NCI-H1417 treated with DMSO at 0.1 percent for 48 hours (cell line): ENCODE results near the gene NUAK2.
"Not testable (repeated sequence)": the region's sequence is repeated elsewhere in the genome, so short reads cannot be mapped to it uniquely, and the experiment has no call there.

ENCODE experiments used
- DNase-seq: peaks from one replicate; lab custom pipeline; 2025; lab: John Stamatoyannopoulos, UW

The NUAK2 gene

GRCh38 chr1:205297546-205298177 is 23.9 kb downstream of the NUAK2 start:
- DNase-seq: not testable (repeated sequence)

- no peak for DNase-seq
Observed at GRCh38 chr1:205296154-205296553, 25.4 kb downstream of the NUAK2 start.

- no peak for DNase-seq
Observed at GRCh38 chr1:205294934-205295333, 26.6 kb downstream of the NUAK2 start.

- no peak for DNase-seq
Observed at GRCh38 chr1:205294175-205294917, 27.2 kb downstream of the NUAK2 start.

- DNase-seq: no peak
Observed at GRCh38 chr1:205293350-205294074, 28.0 kb downstream of the NUAK2 start.

- DNase-seq: no peak
Observed at GRCh38 chr1:205291596-205291995, 29.9 kb downstream of the NUAK2 start.

GRCh38 chr1:205287767-205288559 is 33.6 kb downstream of the NUAK2 start:
- no peak for DNase-seq

GRCh38 chr1:205287076-205287475 is 34.5 kb downstream of the NUAK2 start:
- no peak for DNase-seq

GRCh38 chr1:205286335-205286950 is 35.1 kb downstream of the NUAK2 start:
- no peak for DNase-seq

GRCh38 chr1:205285381-205286101 is 36.0 kb downstream of the NUAK2 start:
- no peak for DNase-seq

- DNase-seq: no peak
Observed at GRCh38 chr1:205284420-205285144, 37.0 kb downstream of the NUAK2 start.

- no peak for DNase-seq
Observed at GRCh38 chr1:205283270-205284147, 38.0 kb downstream of the NUAK2 start.

- not testable (repeated sequence) for DNase-seq
Observed at GRCh38 chr1:205280666-205281395, 40.7 kb downstream of the NUAK2 start.

GRCh38 chr1:205279986-205280385 is 41.6 kb downstream of the NUAK2 start:
- no peak for DNase-seq

- DNase-seq: no peak
Observed at GRCh38 chr1:205276689-205277065, 44.9 kb downstream of the NUAK2 start.

GRCh38 chr1:205275916-205276688 is 45.4 kb downstream of the NUAK2 start:
- DNase-seq: no peak

GRCh38 chr1:205275133-205275532 is 46.4 kb downstream of the NUAK2 start:
- no peak for DNase-seq
